ENCODE measurements around the gene ARSG.
"Not testable (repeated sequence)": the region's sequence is repeated elsewhere in the genome, so short reads cannot be mapped to it uniquely, and the experiment has no call there.

ARSG gene

DNA sequence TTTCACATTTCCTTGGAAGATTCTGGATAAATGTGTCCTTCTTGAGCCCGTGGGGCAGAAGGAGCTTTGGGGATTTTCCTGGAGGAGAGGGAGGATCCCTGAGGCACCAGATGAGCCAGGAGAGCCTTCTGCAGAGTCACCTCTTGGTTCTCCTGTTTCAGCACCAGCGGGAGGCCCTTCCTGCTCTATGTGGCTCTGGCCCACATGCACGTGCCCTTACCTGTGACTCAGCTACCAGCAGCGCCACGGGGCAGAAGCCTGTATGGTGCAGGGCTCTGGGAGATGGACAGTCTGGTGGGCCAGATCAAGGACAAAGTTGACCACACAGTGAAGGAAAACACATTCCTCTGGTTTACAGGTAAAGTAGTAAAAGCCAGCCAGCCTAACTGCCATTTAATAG, 77.1 kb downstream of the ARSG start:
- no peak overlapping the region for H3K4me3 ChIP-seq (ENCODE audit: low read depth, low read length)
- TF ChIP-seq, protein P1, sequence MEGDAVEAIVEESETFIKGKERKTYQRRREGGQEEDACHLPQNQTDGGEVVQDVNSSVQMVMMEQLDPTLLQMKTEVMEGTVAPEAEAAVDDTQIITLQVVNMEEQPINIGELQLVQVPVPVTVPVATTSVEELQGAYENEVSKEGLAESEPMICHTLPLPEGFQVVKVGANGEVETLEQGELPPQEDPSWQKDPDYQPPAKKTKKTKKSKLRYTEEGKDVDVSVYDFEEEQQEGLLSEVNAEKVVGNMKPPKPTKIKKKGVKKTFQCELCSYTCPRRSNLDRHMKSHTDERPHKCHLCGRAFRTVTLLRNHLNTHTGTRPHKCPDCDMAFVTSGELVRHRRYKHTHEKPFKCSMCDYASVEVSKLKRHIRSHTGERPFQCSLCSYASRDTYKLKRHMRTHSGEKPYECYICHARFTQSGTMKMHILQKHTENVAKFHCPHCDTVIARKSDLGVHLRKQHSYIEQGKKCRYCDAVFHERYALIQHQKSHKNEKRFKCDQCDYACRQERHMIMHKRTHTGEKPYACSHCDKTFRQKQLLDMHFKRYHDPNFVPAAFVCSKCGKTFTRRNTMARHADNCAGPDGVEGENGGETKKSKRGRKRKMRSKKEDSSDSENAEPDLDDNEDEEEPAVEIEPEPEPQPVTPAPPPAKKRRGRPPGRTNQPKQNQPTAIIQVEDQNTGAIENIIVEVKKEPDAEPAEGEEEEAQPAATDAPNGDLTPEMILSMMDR (IDR thresholded peaks at IDR 0.05; ENCODE audit: borderline replicate concordance, insufficient read depth, low read depth, low read length) = no peak

DNA sequence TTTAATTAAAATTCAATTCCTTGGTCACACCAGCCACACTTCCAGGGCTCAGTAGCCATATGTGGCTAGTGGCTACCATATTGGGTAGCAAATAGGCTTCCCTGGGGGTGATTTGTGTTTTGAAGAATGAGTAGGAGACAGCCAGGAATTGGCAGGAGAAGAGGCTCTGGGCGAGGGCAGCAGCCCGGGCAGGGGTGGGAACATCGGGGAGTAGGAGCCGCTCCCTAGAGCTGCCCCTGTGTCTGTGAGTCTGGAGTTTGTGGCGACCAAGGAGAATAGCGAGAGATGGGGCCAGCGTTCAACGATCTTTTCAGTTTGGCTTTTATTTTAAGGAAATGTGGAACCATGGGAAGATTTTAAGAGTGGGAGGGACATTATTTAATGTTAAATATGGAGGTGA, 84.3 kb downstream of the ARSG start:
- TF ChIP-seq, protein P1 (IDR thresholded peaks at IDR 0.05; ENCODE audit: borderline replicate concordance, insufficient read depth, low read depth, low read length) = no peak
- no peak overlapping the region for H3K4me3 ChIP-seq (ENCODE audit: low read depth, low read length)

- not testable (repeated sequence) for H3K4me3 ChIP-seq (ENCODE audit: low read depth, low read length)
Observed at GRCh38 chr17:68376178-68376577, 84.9 kb downstream of the ARSG start.

GRCh38 chr17:68377771-68378267, 86.5 kb downstream of the ARSG start:
- no peak overlapping the region for H3K4me3 ChIP-seq (ENCODE audit: low read depth, low read length)
- TF ChIP-seq, protein P1 (IDR thresholded peaks at IDR 0.05; ENCODE audit: borderline replicate concordance, insufficient read depth, low read depth, low read length) = no peak

GRCh38 chr17:68378268-68379176, 87.2 kb downstream of the ARSG start:
- no peak overlapping the region for H3K4me3 ChIP-seq (ENCODE audit: low read depth, low read length)

DNA sequence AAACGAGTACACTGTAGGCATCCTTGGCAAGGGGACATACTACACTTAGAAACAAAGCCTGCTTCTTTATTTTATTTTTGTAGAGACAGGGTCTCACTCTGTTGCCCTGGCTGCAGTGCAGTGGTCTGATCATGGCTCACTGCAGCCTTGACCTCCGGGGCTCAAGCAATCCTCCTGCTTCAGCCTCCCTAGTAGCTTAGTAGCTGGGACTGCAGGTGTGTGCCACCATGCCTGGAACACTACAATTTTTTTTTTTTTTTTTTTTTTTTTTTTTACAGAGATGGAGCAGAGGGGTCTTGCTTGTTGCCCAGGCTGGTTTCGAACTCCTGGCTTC, 87.8 kb downstream of the ARSG start:
- H3K4me3 ChIP-seq (ENCODE audit: low read depth, low read length) = no peak overlapping the region
- TF ChIP-seq, protein P1 (IDR thresholded peaks at IDR 0.05; ENCODE audit: borderline replicate concordance, insufficient read depth, low read depth, low read length) = no peak

More at GRCh38 chr17:68378268-68379176, 87.2 kb downstream of the ARSG start:
- TF ChIP-seq, protein P1 (IDR thresholded peaks at IDR 0.05; ENCODE audit: borderline replicate concordance, insufficient read depth, low read depth, low read length) = no peak

DNA sequence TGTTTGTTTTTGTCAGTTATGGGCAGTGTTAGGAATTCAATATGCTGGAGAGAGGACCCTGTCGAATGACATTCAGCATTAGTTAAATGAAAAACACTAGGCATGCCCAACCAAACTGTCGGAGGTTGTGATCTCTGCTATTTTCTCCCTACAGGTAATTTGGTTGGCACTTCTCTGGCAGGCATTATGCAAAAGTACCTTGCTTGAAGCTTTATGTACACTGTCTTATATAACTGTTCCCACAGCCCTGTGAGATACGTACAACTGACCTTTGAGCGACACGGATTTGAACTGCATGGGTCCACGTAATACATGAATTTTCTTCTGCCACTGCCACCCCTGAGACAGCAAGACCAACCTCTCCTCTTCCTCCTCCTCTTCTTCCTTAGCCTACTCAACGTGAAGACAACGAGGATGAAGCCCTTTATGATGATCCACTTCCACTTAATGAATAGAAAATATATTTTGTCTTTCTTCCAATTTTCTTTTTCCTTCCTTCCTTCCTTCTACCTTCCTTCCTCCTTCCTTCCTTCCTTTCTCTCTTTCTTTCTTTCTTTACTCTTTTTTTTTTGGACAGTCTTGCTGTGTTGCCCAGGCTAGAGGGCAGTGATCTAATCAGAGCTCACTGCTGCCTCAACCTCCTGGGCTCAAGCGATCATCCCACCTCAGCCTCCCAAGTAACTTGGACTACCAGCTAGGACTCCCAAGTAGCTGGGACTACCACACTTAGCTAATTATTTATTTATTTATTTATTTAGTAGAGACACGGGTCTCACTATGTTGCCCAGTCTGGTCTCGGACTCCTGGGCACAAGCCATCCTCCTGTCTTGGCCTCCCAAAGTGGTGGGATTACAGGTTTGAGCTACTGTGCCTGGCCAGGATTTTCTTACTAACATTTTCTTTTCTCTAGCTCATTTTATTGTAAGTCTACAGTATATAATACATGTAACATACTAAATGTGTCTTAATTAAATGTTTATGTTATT, 88.7 kb downstream of the ARSG start:
- no peak overlapping the region for H3K4me3 ChIP-seq (ENCODE audit: low read depth, low read length)
- TF ChIP-seq, protein P1 (IDR thresholded peaks at IDR 0.05; ENCODE audit: borderline replicate concordance, insufficient read depth, low read depth, low read length) = no peak

All from GM12875 (cell line).